Measurements from ENCODE around the gene RIPOR1.

RIPOR1 gene

DNA sequence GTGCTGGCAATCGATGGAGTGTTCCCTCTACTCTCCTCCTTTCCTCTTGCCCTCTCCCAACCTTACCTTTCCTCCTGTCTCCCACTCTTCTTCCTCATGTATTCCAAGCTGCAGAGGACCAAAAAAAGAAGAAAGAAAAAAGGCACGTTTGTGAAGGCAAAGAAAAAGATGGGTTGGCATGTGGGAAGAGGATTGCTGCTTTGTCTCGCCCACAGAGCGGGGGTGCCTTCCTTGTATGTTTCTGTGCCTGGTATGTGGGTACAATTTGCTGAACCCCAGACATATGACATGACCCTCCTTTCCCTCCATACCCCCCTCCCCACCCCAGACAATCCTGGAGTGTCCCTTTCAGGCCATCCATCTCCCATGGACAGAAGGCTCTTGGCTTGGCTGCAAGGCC, 20.6 kb downstream of the RIPOR1 start:
- Histone ChIP-seq H3K4me1 (ENCODE audit: control insufficient read depth in 1 of 2, insufficient read depth in 2 of 2, low read length in 2 of 2) (peaks cover 14 to 24% of the 10 kb centered on the region in 2 donors), H3K27me3 (ENCODE audit: low read depth, low read length) (no peaks in the 10 kb centered on the region), H3K36me3 (ENCODE audit: control insufficient read depth in 1 of 2, insufficient read depth in 2 of 2, low read length in 2 of 2) (peaks cover 12 to 32% of the 10 kb centered on the region in 2 donors), H3K4me3 (ENCODE audit: low read depth in 1 of 2, low read length in 2 of 2) (no peak overlapping the region), H3K27ac (ENCODE audit: low read length) (no peak overlapping the region), H3K9me3 (ENCODE audit: control insufficient read depth in 1 of 2, low read length in 2 of 2) (no peaks in the 10 kb centered on the region)

DNA sequence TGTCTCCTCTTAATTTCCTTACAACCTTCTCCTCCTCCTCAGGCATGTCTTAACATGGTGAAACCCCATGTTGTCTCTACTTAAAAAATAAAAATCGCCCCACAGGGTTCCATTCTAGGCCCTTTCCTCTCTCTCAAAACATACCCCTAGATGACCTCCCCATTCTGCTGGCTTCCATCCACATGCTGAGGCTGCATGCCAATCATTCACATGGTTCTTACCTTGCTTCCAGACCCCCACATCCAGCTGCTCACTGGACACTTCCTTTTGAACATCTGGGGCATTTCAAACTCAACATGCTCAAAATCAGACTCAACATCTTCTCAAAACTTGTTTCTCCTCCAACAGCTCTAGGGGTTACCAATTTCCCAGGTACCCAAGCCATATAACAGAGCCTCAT, 21.3 kb downstream of the RIPOR1 start:
- Histone ChIP-seq H3K4me1 (ENCODE audit: control insufficient read depth in 1 of 2, insufficient read depth in 2 of 2, low read length in 2 of 2) (peaks cover 14 to 24% of the 10 kb centered on the region in 2 donors), H3K36me3 (ENCODE audit: control insufficient read depth in 1 of 2, insufficient read depth in 2 of 2, low read length in 2 of 2) (peaks cover 7 to 25% of the 10 kb centered on the region in 2 donors), H3K9me3 (ENCODE audit: control insufficient read depth in 1 of 2, low read length in 2 of 2) (no peaks in the 10 kb centered on the region), H3K4me3 (ENCODE audit: low read depth in 1 of 2, low read length in 2 of 2) (no peak overlapping the region), H3K27me3 (ENCODE audit: low read depth, low read length) (no peaks in the 10 kb centered on the region), H3K27ac (ENCODE audit: low read length) (no peak overlapping the region)

- Histone ChIP-seq H3K4me1 (ENCODE audit: control insufficient read depth in 1 of 2, insufficient read depth in 2 of 2, low read length in 2 of 2) (peaks cover 14 to 24% of the 10 kb centered on the region in 2 donors), H3K27ac (ENCODE audit: low read length) (no peak overlapping the region), H3K27me3 (ENCODE audit: low read depth, low read length) (no peaks in the 10 kb centered on the region), H3K9me3 (ENCODE audit: control insufficient read depth in 1 of 2, low read length in 2 of 2) (no peaks in the 10 kb centered on the region), H3K4me3 (ENCODE audit: low read depth in 1 of 2, low read length in 2 of 2) (no peak overlapping the region), H3K36me3 (ENCODE audit: control insufficient read depth in 1 of 2, insufficient read depth in 2 of 2, low read length in 2 of 2) (peaks cover 0 to 13% of the 10 kb centered on the region in 2 donors)
Observed at GRCh38 chr16:67551091-67551490, 22.5 kb downstream of the RIPOR1 start.

- Histone ChIP-seq H3K27me3 (ENCODE audit: low read depth, low read length) (no peaks in the 10 kb centered on the region), H3K36me3 (ENCODE audit: control insufficient read depth in 1 of 2, insufficient read depth in 2 of 2, low read length in 2 of 2) (peaks cover 0 to 10% of the 10 kb centered on the region in 2 donors), H3K4me1 (ENCODE audit: control insufficient read depth in 1 of 2, insufficient read depth in 2 of 2, low read length in 2 of 2) (peaks cover 11 to 17% of the 10 kb centered on the region in 2 donors), H3K4me3 (ENCODE audit: low read depth in 1 of 2, low read length in 2 of 2) (no peak overlapping the region), H3K27ac (ENCODE audit: low read length) (no peak overlapping the region), H3K9me3 (ENCODE audit: control insufficient read depth in 1 of 2, low read length in 2 of 2) (no peaks in the 10 kb centered on the region)
Observed at GRCh38 chr16:67551972-67552371, 23.3 kb downstream of the RIPOR1 start.

DNA sequence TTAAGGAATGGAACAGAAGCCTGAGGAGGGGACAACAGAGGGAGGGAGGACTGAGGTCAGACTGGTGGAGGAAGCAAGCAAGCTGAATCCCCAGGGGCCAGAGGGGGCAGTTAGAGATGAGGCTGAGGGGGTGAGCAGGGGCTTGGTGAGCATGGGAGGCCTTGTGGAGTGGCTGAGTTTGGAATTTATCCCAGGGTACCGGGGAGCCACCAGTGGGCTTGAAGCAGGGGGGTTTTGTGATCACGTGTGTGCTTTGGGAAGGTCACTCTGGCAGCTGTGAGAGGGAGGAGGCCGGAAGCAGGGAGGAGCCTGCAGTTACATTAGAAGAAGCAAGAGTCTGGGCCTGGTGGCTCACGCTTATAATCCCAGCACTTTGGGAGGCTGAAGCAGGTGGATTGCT, 23.8 kb downstream of the RIPOR1 start:
- Histone ChIP-seq H3K4me3 (ENCODE audit: low read depth in 1 of 2, low read length in 2 of 2) (no peak overlapping the region), H3K27me3 (ENCODE audit: low read depth, low read length) (no peaks in the 10 kb centered on the region), H3K27ac (ENCODE audit: low read length) (no peak overlapping the region), H3K9me3 (ENCODE audit: control insufficient read depth in 1 of 2, low read length in 2 of 2) (no peaks in the 10 kb centered on the region), H3K4me1 (ENCODE audit: control insufficient read depth in 1 of 2, insufficient read depth in 2 of 2, low read length in 2 of 2) (peaks cover 7 to 12% of the 10 kb centered on the region in 2 donors), H3K36me3 (ENCODE audit: control insufficient read depth in 1 of 2, insufficient read depth in 2 of 2, low read length in 2 of 2) (peaks cover 0 to 10% of the 10 kb centered on the region in 2 donors)

- Histone ChIP-seq H3K27me3 (ENCODE audit: low read depth, low read length) (no peaks in the 10 kb centered on the region), H3K27ac (ENCODE audit: low read length) (no peak overlapping the region), H3K36me3 (ENCODE audit: control insufficient read depth in 1 of 2, insufficient read depth in 2 of 2, low read length in 2 of 2) (no peaks in the 10 kb centered on the region), H3K9me3 (ENCODE audit: control insufficient read depth in 1 of 2, low read length in 2 of 2) (no peaks in the 10 kb centered on the region), H3K4me1 (ENCODE audit: control insufficient read depth in 1 of 2, insufficient read depth in 2 of 2, low read length in 2 of 2) (peaks cover 5 to 7% of the 10 kb centered on the region in 2 donors), H3K4me3 (ENCODE audit: low read depth in 1 of 2, low read length in 2 of 2) (no peak overlapping the region)
Observed at GRCh38 chr16:67555795-67556212, 27.2 kb downstream of the RIPOR1 start.

DNA sequence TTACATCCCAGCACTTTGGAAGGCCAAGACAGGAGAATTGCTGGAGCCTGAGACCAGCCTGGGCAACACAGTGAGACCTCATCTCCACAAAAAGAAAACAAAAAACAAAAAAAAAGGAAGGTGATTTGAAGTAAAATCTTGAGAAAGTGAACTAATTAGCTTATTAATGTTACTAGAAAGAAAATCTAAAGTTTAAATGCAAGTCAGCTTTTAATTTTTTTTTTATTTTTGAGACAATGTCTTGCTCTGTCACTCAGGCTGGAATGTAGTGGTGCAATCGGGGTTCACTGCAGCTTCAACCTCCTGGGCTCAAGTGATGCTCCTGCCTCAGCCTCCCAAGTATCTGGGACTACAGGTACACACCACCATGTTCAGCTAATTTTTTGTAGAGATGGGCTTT, 30.2 kb downstream of the RIPOR1 start:
- Histone ChIP-seq H3K9me3 (ENCODE audit: control insufficient read depth in 1 of 2, low read length in 2 of 2) (no peaks in the 10 kb centered on the region), H3K27ac (ENCODE audit: low read length) (no peak overlapping the region), H3K36me3 (ENCODE audit: control insufficient read depth in 1 of 2, insufficient read depth in 2 of 2, low read length in 2 of 2) (no peaks in the 10 kb centered on the region), H3K4me3 (ENCODE audit: low read depth in 1 of 2, low read length in 2 of 2) (no peak overlapping the region), H3K27me3 (ENCODE audit: low read depth, low read length) (no peaks in the 10 kb centered on the region), H3K4me1 (ENCODE audit: control insufficient read depth in 1 of 2, insufficient read depth in 2 of 2, low read length in 2 of 2) (peaks cover 7 to 8% of the 10 kb centered on the region in 2 donors)

- H3K9me3 ChIP-seq (ENCODE audit: control insufficient read depth in 1 of 2, low read length in 2 of 2), result no peaks in the 10 kb centered on the region
- H3K4me1 ChIP-seq (ENCODE audit: control insufficient read depth in 1 of 2, insufficient read depth in 2 of 2, low read length in 2 of 2), result peaks cover 13 to 18% of the 10 kb centered on the region in 2 donors
- H3K36me3 ChIP-seq (ENCODE audit: control insufficient read depth in 1 of 2, insufficient read depth in 2 of 2, low read length in 2 of 2), result no peaks in the 10 kb centered on the region
- H3K4me3 ChIP-seq (ENCODE audit: low read depth in 1 of 2, low read length in 2 of 2), result no peak overlapping the region
- H3K27me3 ChIP-seq (ENCODE audit: low read depth, low read length), result no peaks in the 10 kb centered on the region
- H3K27ac ChIP-seq (ENCODE audit: low read length), result peak overlapping the region; percentile 87
Observed at GRCh38 chr16:67560827-67561342, 32.3 kb downstream of the RIPOR1 start.

- H3K36me3 ChIP-seq (ENCODE audit: control insufficient read depth in 1 of 2, insufficient read depth in 2 of 2, low read length in 2 of 2), result no peaks in the 10 kb centered on the region
- no peaks in the 10 kb centered on the region for H3K27me3 ChIP-seq (ENCODE audit: low read depth, low read length)
- H3K27ac ChIP-seq (ENCODE audit: low read length), result peak overlapping the region; percentile 87
- peaks cover 13 to 18% of the 10 kb centered on the region in 2 donors for H3K4me1 ChIP-seq (ENCODE audit: control insufficient read depth in 1 of 2, insufficient read depth in 2 of 2, low read length in 2 of 2)
- no peaks in the 10 kb centered on the region for H3K9me3 ChIP-seq (ENCODE audit: control insufficient read depth in 1 of 2, low read length in 2 of 2)
- H3K4me3 ChIP-seq (ENCODE audit: low read depth in 1 of 2, low read length in 2 of 2), result peak overlapping the region; percentile 71 to 88
Observed at GRCh38 chr16:67561501-67561823, 32.8 kb downstream of the RIPOR1 start.

- H3K9me3 ChIP-seq (ENCODE audit: control insufficient read depth in 1 of 2, low read length in 2 of 2), result no peaks in the 10 kb centered on the region
Observed at GRCh38 chr16:67561824-67562525, 33.3 kb downstream of the RIPOR1 start.

DNA sequence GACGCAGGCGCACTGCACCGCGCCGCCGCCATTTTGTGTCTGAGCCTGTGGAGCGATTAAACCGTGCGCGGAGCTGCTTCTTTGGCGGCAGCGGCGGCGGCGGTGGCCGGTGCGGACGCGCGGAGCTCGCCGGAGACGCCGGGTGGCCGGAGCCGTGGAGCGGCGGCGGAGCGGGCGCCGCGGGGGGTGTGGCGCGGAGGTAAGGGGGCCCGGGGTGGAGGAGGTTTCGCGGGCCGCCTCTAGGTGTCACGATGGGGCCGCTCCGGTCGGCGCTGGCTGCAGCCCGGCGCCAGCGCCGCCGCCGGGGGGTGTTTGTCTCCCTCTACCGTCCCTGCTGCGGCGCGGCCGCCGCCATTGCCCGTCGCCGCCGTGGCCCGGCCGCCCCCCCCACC, 33.9 kb downstream of the RIPOR1 start, which contains the start of gene CTCF:
CTCF (plus strand) TSS at position 1 of the 392 bp plus-strand sequence. CDS start 48,307 bp downstream, outside the sequence.
- peak within 1 kb of the TSS; percentile 88 to 95 for H3K4me3 ChIP-seq (ENCODE audit: low read depth in 1 of 2, low read length in 2 of 2)
- peak within 1 kb of the TSS; percentile 87 for H3K27ac ChIP-seq (ENCODE audit: low read length)
- no peaks in the 10 kb centered on the region for H3K36me3 ChIP-seq (ENCODE audit: control insufficient read depth in 1 of 2, insufficient read depth in 2 of 2, low read length in 2 of 2)
- H3K27me3 ChIP-seq (ENCODE audit: low read depth, low read length), result no peaks in the 10 kb centered on the region
- H3K9me3 ChIP-seq (ENCODE audit: control insufficient read depth in 1 of 2, low read length in 2 of 2), result no peaks in the 10 kb centered on the region
- peaks cover 13 to 18% of the 10 kb centered on the region in 2 donors for H3K4me1 ChIP-seq (ENCODE audit: control insufficient read depth in 1 of 2, insufficient read depth in 2 of 2, low read length in 2 of 2)

More at GRCh38 chr16:67561824-67562525, 33.3 kb downstream of the RIPOR1 start:
- H3K4me3 ChIP-seq (ENCODE audit: low read depth in 1 of 2, low read length in 2 of 2), result peak overlapping the region; percentile 71 to 88
- no peaks in the 10 kb centered on the region for H3K36me3 ChIP-seq (ENCODE audit: control insufficient read depth in 1 of 2, insufficient read depth in 2 of 2, low read length in 2 of 2)
- no peaks in the 10 kb centered on the region for H3K27me3 ChIP-seq (ENCODE audit: low read depth, low read length)
- H3K27ac ChIP-seq (ENCODE audit: low read length), result peak overlapping the region; percentile 87
- peaks cover 13 to 18% of the 10 kb centered on the region in 2 donors for H3K4me1 ChIP-seq (ENCODE audit: control insufficient read depth in 1 of 2, insufficient read depth in 2 of 2, low read length in 2 of 2)
